ENCODE results near the gene ARHGAP12. TPM values are rescaled to one million over a fixed set of nuclear protein-coding genes. Genes with fewer than 3 reads are reported as not detected.
A peak's percentile ranks its signal among the peaks of the same experiment; 100 is the strongest.

ARHGAP12 gene
- total RNA-seq, 3 donors from 2014 or later, result 40.0 to 102 (median 60.0) TPM

DNA sequence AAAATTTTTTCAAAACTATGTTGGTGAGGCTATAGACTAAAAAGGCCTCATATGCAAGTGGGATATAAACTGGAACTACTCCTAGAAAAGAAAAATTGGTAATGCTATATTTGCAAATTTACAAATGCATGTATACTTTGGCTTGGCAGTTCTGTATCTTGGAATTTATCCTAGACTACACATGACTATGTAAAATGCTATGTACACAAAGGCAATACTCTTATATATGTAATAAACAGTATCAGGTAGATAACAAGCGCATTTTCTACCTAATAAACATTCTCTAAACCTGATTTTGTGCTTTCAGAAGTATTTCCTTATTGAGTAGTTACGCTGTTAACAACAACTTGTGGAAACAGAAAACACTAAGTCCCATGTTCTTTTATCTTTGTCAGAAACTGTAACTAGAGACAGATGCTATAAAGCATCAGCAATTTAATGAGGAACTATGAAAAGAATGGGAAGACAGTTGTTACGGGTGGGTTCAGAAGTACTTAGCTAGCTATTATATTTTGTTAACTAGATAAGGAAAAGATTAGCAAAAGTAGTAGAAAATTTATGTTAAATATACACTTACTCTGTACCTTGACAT, 107.8 kb downstream of the ARHGAP12 start:
- Histone ChIP-seq H3K27ac (no peak overlapping the region), H3K4me3 (no peak overlapping the region), H3K27me3 (no peaks in the 10 kb centered on the region), H3K4me1 (no peaks in the 10 kb centered on the region), H3K36me3 (no peaks in the 10 kb centered on the region), H3K9me3 (no peaks in the 10 kb centered on the region)
- TF ChIP-seq POLR2AphosphoS5 (IDR thresholded peaks at IDR 0.05) (no peak), POLR2A (IDR thresholded peaks at IDR 0.05) (no peak)
- TF ChIP-seq, protein P1, sequence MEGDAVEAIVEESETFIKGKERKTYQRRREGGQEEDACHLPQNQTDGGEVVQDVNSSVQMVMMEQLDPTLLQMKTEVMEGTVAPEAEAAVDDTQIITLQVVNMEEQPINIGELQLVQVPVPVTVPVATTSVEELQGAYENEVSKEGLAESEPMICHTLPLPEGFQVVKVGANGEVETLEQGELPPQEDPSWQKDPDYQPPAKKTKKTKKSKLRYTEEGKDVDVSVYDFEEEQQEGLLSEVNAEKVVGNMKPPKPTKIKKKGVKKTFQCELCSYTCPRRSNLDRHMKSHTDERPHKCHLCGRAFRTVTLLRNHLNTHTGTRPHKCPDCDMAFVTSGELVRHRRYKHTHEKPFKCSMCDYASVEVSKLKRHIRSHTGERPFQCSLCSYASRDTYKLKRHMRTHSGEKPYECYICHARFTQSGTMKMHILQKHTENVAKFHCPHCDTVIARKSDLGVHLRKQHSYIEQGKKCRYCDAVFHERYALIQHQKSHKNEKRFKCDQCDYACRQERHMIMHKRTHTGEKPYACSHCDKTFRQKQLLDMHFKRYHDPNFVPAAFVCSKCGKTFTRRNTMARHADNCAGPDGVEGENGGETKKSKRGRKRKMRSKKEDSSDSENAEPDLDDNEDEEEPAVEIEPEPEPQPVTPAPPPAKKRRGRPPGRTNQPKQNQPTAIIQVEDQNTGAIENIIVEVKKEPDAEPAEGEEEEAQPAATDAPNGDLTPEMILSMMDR (IDR thresholded peaks at IDR 0.05), result no peak
- DNase-seq (ENCODE audit: low spot score in 2 of 2), result no peak
- intact Hi-C loops (cut with DNase I; ENCODE audit: low total_unique reads), result no loop called here

DNA sequence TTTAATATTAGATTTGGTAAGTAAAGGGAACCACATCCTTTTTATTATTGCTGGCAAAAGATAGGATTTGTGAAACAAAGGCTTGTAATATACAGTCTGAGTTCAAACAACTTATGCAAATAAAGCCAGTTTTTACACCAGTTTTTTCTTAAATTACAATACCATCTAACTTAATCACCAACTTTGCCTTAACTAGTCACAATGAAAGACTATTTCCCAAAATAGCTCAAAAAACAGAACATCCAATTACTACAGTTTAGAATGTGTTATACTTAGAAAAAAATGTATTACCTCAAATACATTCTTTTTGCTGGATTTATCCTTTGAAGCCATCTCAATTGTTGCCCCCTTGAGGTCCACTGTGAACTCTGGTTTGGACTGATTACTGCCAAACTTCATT, 108.5 kb downstream of the ARHGAP12 start:
- no peak for TF ChIP-seq POLR2A (IDR thresholded peaks at IDR 0.05)
- TF ChIP-seq, protein P1 (IDR thresholded peaks at IDR 0.05), result no peak
- no peak for TF ChIP-seq POLR2AphosphoS5 (IDR thresholded peaks at IDR 0.05)
- no peak overlapping the region for H3K4me3 ChIP-seq
- no peak overlapping the region for H3K27ac ChIP-seq
- no peaks in the 10 kb centered on the region for H3K9me3 ChIP-seq
- H3K27me3 ChIP-seq, result no peaks in the 10 kb centered on the region
- DNase-seq (ENCODE audit: low spot score in 2 of 2), result no peak
- intact Hi-C loops (cut with DNase I; ENCODE audit: low total_unique reads), result no loop called here
- H3K4me1 ChIP-seq, result no peaks in the 10 kb centered on the region
- no peaks in the 10 kb centered on the region for H3K36me3 ChIP-seq

DNA sequence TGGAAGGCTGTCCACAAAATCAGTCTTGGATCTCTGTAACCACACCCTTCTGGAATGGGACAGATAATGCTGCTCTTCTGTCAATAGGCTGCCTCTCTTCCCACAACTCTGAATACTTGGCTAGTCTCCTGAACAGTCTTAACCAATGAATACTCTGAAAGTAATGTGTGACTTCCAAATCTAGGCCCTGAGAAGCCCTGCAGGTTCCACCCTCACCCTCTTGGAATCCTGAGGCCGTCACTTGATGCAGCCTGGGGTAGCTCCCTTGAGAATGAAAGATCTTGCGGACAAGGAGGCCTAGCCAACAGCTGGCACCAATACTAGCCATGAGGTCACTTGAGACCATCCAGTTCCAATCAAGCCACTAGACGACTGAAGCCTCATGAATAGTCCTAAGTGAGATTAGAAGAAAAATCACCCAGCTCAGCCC, 109.2 kb downstream of the ARHGAP12 start:
- no peak for DNase-seq (ENCODE audit: low spot score in 2 of 2)
- Histone ChIP-seq H3K27me3 (no peaks in the 10 kb centered on the region), H3K27ac (no peak overlapping the region), H3K4me3 (no peak overlapping the region), H3K9me3 (no peaks in the 10 kb centered on the region), H3K36me3 (no peaks in the 10 kb centered on the region), H3K4me1 (no peaks in the 10 kb centered on the region)
- intact Hi-C loops (cut with DNase I; ENCODE audit: low total_unique reads), result no loop called here
- TF ChIP-seq POLR2AphosphoS5 (IDR thresholded peaks at IDR 0.05) (no peak), POLR2A (IDR thresholded peaks at IDR 0.05) (no peak)
- TF ChIP-seq, protein P1 (IDR thresholded peaks at IDR 0.05), result no peak

DNA sequence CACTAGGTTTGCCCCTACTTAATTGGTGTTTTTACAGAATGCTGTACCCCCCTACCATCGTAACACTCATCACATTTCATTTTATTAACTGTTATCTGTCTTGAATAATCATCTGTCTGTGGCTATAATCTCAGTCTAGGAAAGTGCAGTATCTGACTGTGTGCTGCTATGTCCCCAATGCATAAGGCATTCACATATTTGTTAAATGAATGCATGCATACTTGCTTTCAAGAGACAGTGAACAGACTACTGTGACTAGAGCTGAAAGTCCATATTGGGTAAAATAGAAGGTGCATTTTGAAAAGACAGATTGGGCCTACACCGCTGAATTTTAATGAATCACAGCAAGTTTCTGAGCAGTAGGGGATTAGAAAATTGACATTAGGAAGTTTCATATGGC, 112.3 kb downstream of the ARHGAP12 start:
- H3K4me3 ChIP-seq, result no peak overlapping the region
- no peak overlapping the region for H3K27ac ChIP-seq
- H3K27me3 ChIP-seq, result no peaks in the 10 kb centered on the region
- intact Hi-C loops (cut with DNase I; ENCODE audit: low total_unique reads), result no loop called here
- H3K9me3 ChIP-seq, result no peaks in the 10 kb centered on the region
- no peaks in the 10 kb centered on the region for H3K36me3 ChIP-seq
- H3K4me1 ChIP-seq, result no peaks in the 10 kb centered on the region
- TF ChIP-seq, protein P1 (IDR thresholded peaks at IDR 0.05), result no peak
- TF ChIP-seq POLR2AphosphoS5 (IDR thresholded peaks at IDR 0.05) (no peak), POLR2A (IDR thresholded peaks at IDR 0.05) (no peak)
- DNase-seq (ENCODE audit: low spot score in 2 of 2), result no peak

DNA sequence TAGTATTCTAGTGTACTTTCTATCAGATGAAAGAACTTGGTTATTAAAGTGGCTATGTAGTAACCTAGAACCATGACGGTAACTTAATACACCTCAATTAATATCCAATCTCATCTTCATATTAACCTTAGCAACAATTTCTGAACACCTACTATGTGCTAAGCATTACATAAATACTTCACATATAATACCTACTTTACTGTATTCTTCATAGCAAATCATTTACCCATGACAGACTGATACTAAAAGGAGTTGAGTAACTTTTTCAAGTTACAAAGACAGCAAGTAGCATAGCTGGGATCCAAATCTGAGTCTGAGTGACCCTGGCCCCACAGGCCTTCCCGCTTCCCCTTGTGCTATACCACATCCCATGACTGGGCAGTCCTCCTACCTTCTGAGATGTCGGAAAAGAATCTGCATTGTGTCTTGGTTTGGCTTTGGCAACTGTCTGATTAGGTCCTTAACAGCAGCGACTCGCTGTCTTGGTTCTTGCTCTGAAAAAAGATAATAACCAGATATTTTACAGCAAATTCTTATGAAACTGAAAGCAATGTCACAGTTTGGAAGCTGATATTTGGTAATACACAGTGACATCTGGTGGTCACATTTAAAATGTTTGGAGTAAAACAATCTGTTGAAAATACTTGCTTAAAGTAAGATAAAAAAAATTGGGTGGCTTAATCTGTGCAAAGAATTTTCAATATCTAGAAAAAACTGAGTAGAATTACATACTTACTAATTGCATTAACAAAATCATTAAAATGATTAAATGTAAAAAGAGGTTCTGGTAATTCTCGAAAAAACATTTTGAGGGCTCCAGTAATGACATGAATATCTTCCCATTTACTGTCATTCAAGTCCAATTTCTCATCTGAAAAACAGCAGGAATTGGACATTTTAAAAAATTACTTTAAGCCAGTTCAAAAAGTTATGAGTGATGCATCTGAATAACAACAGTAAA, 120.1 kb downstream of the ARHGAP12 start:
- Histone ChIP-seq H3K9me3 (no peaks in the 10 kb centered on the region), H3K36me3 (no peaks in the 10 kb centered on the region), H3K4me1 (no peaks in the 10 kb centered on the region), H3K4me3 (peak overlapping the region; percentile 28 to 60 (median 35)), H3K27ac (peak overlapping the region; percentile 68 to 79), H3K27me3 (no peaks in the 10 kb centered on the region)
- no peak for DNase-seq (ENCODE audit: low spot score in 2 of 2)
- intact Hi-C loops (cut with DNase I; ENCODE audit: low total_unique reads), result loop anchor here (5.0 kb wide), 1 partner anchor 1026 kb away; no protein-coding TSS in a partner anchor
- TF ChIP-seq, protein P1 (IDR thresholded peaks at IDR 0.05), result peak; percentile 39 to 70 (median 56)
- no peak for TF ChIP-seq POLR2A (IDR thresholded peaks at IDR 0.05)
- peak in 2 of 3 donors; percentile 52 to 53 for TF ChIP-seq POLR2AphosphoS5 (IDR thresholded peaks at IDR 0.05)
